NCI-H128 (cell line): ENCODE data around the gene ATXN7L3B.
"Not testable (repeated sequence)": the region's sequence is repeated elsewhere in the genome, so short reads cannot be mapped to it uniquely, and the experiment has no call there.

Experiments
- DNase-seq: peaks from one replicate; lab custom pipeline; 2025; ENCODE audit not compliant: unreplicated experiment; lab: John Stamatoyannopoulos, UW

ATXN7L3B gene, protein sequence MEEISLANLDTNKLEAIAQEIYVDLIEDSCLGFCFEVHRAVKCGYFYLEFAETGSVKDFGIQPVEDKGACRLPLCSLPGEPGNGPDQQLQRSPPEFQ

DNA sequence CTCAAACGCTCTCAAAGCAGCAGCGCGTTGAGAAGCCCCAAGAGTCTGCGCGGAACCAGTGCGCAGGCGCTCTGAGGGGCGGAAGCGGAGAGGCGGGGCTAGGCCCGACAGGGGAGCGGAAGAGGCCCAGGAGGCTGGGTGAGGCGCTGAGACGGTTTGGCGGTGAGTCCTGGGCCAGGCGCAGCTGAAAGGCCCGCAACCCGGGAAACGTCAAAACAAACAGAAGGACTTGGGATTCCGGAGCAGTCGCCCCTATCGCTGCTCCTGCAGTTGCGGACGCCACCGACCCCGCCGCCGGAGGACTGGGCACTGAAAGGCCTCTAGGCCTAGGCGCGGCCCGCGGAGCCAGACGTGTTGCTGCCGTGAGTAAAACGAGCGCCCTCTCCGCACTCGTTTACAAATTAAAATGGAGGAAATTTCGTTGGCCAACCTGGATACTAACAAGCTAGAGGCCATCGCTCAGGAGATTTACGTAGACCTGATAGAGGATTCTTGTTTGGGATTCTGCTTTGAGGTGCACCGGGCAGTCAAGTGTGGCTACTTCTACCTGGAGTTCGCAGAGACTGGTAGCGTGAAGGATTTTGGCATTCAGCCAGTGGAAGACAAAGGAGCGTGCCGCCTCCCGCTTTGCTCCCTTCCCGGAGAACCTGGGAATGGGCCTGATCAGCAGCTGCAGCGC, at the start of gene ATXN7L3B:
Gene ATXN7L3B, plus strand, starts transcription at position 129 of the 679 bp plus-strand sequence. Its CDS starts 278 bp downstream, at position 407.
- DNase-seq: peak; percentile 97

- no peak for DNase-seq
Observed at GRCh38 chr12:74488134-74488533, 49.5 kb upstream of the ATXN7L3B start.

GRCh38 chr12:74489543-74489942, 48.1 kb upstream of the ATXN7L3B start:
- DNase-seq: no peak

DNA sequence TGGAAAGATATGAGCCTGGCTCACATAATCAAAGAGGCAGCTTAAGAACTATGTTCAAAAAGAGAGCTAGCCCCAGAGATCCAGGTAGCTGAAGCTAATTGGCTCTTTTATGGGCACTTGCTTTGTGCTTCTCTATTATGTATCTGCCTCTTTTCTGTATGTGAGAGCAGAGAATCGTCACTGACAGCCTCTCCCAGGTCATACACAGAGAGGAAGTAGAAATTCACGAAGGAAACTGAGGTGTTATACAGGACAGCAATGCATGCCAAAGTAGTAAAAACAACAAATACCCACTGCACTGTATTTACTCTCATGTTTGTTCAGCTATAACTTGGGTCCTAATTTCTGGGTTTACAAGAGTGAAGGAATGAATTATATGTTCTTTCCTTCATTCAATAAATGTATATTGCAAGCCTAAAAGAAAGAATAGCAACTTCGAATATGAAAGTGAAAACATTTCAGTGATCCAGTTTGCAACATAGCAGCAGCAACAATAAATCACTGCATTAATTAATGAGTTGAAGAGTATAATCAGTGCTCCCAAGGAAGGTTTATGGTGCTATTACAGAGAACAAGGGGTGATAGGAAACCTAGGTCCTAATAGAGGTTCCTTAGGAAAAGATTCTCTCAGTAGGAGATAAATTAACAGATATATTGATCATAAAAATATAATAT, 47.1 kb upstream of the ATXN7L3B start:
- DNase-seq: no peak

DNA sequence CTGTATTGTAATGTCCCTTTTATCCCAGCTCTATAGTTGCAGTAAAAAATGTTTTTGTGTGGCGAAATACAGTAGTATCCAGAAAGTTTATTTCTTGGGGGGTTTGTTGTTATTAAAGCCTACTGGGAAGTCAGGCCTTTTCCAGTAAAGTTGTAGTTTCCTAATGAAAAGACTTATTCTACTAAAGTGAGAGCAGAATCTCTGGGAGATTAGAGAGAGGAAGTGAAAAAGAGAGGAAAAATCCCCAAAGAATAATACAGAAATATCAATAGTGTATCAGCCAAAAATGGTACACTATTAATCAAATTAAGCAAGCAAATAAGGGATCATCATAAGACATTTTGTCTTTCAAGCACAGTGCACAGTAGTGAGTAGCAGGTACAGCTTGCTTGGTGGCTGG, 46.3 kb upstream of the ATXN7L3B start:
- DNase-seq: no peak

DNA sequence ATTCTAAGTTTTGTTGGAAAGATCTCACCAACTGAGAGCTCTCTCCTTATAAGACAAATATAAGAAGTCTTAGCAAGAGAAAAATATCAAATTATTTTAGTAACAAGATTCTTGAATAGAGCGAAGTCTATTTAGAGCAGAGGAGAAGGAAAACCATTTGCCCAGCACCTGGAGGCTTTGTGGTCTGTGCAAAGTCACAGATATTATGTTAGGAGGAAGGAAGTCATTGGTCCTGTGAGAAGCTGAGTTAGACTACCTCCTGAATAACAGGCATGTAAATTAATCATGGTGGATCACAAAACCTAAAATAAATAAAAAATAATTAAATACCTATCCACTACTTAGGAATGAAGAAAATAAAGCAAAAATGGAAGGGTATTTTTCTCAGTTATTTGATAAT, 38.4 kb upstream of the ATXN7L3B start:
- no peak for DNase-seq

DNA sequence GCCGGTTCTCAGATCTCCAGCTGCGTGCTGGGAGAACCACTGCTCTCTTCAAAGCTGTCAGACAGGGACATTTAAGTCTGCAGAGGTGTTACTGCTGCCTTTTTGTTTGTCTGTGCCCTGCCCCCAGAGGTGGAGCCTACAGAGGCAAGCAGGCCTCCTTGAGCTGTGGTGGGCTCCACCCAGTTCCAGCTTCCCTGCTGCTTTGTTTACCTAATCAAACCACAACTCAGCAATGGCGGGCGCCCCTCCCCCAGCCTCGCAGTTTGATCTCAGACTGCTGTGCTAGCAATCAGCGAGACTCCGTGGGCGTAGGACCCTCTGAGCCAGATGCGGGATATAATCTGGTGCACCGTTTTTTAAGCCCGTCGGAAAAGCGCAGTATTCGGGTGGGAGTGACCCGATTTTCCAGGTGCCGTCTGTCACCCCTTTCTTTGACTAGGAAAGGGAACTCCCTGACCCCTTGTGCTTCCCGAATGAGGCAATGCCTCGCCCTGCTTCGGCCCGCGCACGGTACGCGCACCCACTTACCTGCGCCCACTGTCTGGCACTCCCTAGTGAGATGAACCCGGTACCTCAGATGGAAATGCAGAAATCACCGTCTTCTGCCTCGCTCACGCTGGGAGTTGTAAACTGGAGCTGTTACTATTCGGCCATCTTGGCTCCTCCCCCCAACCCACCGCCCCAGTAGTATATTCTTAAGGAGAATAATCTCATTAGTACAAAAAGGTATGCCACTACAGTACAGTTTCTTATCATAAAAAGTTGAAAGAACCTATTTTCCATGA, 28.6 kb upstream of the ATXN7L3B start:
- not testable (repeated sequence) for DNase-seq

- no peak for DNase-seq
Observed at GRCh38 chr12:74509886-74510285, 27.7 kb upstream of the ATXN7L3B start.

GRCh38 chr12:74514098-74514872, 23.4 kb upstream of the ATXN7L3B start:
- no peak for DNase-seq

GRCh38 chr12:74515849-74516248, 21.8 kb upstream of the ATXN7L3B start:
- no peak for DNase-seq

DNA sequence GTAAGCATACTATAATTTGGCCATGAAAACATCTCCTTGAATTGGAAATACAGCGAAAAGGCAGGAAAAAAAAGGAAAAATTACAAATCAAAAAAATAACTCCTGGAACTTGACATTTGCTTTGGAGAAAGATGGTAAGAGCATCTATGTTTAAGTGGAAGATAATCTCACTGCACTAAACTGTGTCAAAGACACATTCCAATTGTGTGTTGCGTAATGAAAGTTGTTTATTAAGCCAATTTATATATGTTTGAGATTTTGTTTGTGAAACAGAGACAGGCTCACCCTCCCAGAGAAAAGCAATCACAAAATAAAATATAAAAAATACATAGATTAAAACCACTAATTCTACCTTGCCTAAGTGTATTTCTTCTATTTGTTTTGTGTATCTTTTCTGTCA, 11.1 kb upstream of the ATXN7L3B start:
- no peak for DNase-seq

- DNase-seq: no peak
Observed at GRCh38 chr12:74527491-74527890, 10.1 kb upstream of the ATXN7L3B start.

- DNase-seq: no peak
Observed at GRCh38 chr12:74530676-74531075, 7.0 kb upstream of the ATXN7L3B start.

GRCh38 chr12:74535536-74535935, 2.1 kb upstream of the ATXN7L3B start:
- no peak for DNase-seq

GRCh38 chr12:74537126-74537706, 419 bp upstream of the ATXN7L3B start:
- DNase-seq: no peak

- DNase-seq: no peak
Observed at GRCh38 chr12:74538491-74539258, 1.0 kb downstream of the ATXN7L3B start.

DNA sequence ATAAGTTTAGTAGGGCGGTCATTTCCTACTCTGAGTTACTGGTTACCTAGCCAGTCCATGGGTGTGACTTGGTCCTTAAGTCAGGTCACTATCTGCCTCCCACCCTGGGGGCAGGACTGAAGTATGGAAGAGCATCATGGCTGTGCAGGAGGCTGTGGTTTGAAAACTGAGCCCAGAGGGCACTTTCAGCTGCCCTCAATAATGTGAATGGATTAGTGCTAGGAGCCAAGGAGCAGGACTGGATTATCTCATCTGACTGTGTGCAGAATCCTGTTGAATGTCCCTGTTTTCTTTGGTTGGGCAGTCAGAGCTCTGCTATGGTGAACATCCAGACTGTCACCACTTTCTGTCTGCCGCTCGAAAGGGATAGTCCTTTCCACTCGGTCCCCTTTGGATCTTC, 1.6 kb downstream of the ATXN7L3B start:
- no peak for DNase-seq

- DNase-seq: no peak
Observed at GRCh38 chr12:74539765-74540526, 2.3 kb downstream of the ATXN7L3B start.

DNA sequence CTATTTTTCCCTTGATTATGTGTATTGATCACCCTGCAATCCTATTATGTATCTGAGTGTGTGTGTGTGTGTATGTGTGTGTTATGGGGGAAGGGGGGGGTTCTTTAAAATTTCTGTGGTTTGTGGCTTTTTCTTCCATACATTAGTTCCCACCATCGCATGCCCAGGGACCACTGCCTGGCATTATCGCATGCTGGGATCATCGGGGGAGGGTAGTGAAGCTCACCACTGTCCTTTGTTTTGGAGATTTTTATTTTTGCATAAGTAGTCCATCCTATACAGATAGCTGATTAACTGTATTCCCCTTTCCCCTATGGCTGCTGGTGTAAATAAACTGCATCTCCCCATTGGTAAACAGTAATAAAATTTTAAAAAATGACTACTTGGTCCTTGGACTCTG, 3.4 kb downstream of the ATXN7L3B start:
- DNase-seq: no peak
